Thoracic aorta (tissue), 2 donors: Measurements from ENCODE around the gene CDH23. TPM values are rescaled to one million over a fixed set of nuclear protein-coding genes. Genes with fewer than 3 reads are reported as not detected.

Source experiments
- ATAC-seq: fragments of 150-250 bp; one replicate; pipeline ENCODE4 v1.8.0; 2017; ENCODE audit warnings: low read depth; ENCODE audit not compliant: insufficient number of reproducible peaks, low FRiP score
- DNase-seq: peaks from one replicate; pipeline ENCODE4 v3.0.0-alpha.2; 2020; ENCODE audit warnings: low spot score
- H3K27ac ChIP-seq, 2 donors: fragments of 200-600 bp; sonication (generic); 1 replicate in 1 of 2; 2 replicates in 1 of 2; pipeline ENCODE4 v1.5.1; 2016; ENCODE audit warnings: mild to moderate bottlenecking in 2 of 2, moderate library complexity in 2 of 2
- H3K27me3 ChIP-seq: fragments of 200-600 bp; sonication (generic); replicated peaks from 2 replicates; pipeline ENCODE4 v1.6.0; 2016; ENCODE audit warnings: mild to moderate bottlenecking; ENCODE audit not compliant: insufficient read depth
- H3K36me3 ChIP-seq: fragments of 200-600 bp; sonication (generic); one replicate; pipeline ENCODE4 v1.5.1; 2016
- H3K4me1 ChIP-seq, 2 donors: fragments of 200-600 bp; sonication (generic); 1 replicate in 1 of 2; 2 replicates in 1 of 2; pipeline versions ENCODE4 v1.5.1 to v1.6.0; 2016; ENCODE audit warnings: low read depth in 2 of 2, mild to moderate bottlenecking in 1 of 2; ENCODE audit not compliant: control insufficient read depth in 1 of 2
- H3K4me3 ChIP-seq: fragments of 200-600 bp; sonication (generic); 2 replicates; pipeline ENCODE4 v1.5.1; 2016; ENCODE audit warnings: mild to moderate bottlenecking
- H3K9me3 ChIP-seq: fragments of 200-600 bp; sonication (generic); 2 replicates; pipeline ENCODE4 v1.5.1; 2016
- total RNA-seq, 2 donors: library from RNA; depleted of rRNA; stranded (reverse); fragments of >200 nt; gene quantifications; one replicate each; pipeline versions ENCODE4 v1.1.0 to v1.2.3, GENCODE V29; 2016
- TF ChIP-seq, protein P1 (sequence below): fragments of 200-600 bp; sonication (generic); IDR thresholded peaks from one replicate; pipeline ENCODE4 v1.5.1; 2019; ENCODE audit warnings: antibody characterized with exemption

Gene CDH23
- total RNA-seq, 2 donors from 2014 or later: 10.6 to 10.8 TPM

DNA sequence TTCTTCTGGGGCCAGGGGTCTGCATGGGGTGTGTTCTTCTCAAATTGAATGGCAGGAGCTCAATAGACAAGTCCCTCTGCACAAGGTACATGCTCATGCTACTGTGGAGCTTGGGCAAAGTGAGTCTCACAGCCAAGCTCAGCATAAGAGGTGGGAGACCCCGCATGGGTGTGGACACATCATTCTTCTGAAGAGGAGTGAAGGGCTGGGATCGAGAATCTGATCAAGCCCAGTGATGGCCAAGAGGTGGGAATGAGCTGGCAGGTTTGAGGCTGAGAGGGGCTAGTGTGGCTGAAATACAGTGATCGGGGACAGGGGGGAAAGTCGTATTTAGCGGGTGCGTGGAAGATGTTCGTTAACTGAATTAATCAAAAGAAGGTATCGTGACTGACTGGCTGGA lies 32.6 kb downstream of the CDH23 start:
- ATAC-seq (no peak), DNase-seq (no peak)
- Histone ChIP-seq H3K27me3 (no peaks in the 10 kb centered on the region), H3K36me3 (no peaks in the 10 kb centered on the region), H3K9me3 (no peaks in the 10 kb centered on the region), H3K27ac (no peak overlapping the region), H3K4me1 (no peaks in the 10 kb centered on the region), H3K4me3 (no peak overlapping the region)
- TF ChIP-seq, protein P1, sequence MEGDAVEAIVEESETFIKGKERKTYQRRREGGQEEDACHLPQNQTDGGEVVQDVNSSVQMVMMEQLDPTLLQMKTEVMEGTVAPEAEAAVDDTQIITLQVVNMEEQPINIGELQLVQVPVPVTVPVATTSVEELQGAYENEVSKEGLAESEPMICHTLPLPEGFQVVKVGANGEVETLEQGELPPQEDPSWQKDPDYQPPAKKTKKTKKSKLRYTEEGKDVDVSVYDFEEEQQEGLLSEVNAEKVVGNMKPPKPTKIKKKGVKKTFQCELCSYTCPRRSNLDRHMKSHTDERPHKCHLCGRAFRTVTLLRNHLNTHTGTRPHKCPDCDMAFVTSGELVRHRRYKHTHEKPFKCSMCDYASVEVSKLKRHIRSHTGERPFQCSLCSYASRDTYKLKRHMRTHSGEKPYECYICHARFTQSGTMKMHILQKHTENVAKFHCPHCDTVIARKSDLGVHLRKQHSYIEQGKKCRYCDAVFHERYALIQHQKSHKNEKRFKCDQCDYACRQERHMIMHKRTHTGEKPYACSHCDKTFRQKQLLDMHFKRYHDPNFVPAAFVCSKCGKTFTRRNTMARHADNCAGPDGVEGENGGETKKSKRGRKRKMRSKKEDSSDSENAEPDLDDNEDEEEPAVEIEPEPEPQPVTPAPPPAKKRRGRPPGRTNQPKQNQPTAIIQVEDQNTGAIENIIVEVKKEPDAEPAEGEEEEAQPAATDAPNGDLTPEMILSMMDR: no peak

DNA sequence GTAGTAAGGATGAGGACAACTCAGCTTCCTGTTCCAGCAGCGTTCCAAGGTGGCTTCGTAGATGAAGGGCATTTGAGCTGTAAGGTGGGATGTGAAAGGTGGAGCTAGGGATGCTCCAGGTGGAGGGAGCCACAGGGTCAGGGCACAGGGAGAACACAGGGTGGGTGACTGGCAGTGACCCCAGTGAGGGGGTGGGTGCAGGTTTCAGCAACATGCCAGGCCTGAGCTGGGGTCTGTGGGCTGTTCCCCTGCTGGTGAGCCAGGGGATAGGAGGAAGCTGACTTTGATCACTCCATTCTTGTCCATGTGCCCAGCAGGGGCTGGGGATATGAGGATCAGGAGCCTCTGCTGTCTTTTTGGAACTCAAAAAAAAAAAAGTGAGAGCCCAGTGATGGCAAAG lies 33.2 kb downstream of the CDH23 start:
- TF ChIP-seq, protein P1: no peak
- no peaks in the 10 kb centered on the region for H3K27me3 ChIP-seq
- no peaks in the 10 kb centered on the region for H3K4me1 ChIP-seq
- H3K27ac ChIP-seq: no peak overlapping the region
- ATAC-seq (no peak), DNase-seq (no peak)
- H3K36me3 ChIP-seq: no peaks in the 10 kb centered on the region
- no peak overlapping the region for H3K4me3 ChIP-seq
- no peaks in the 10 kb centered on the region for H3K9me3 ChIP-seq

DNA sequence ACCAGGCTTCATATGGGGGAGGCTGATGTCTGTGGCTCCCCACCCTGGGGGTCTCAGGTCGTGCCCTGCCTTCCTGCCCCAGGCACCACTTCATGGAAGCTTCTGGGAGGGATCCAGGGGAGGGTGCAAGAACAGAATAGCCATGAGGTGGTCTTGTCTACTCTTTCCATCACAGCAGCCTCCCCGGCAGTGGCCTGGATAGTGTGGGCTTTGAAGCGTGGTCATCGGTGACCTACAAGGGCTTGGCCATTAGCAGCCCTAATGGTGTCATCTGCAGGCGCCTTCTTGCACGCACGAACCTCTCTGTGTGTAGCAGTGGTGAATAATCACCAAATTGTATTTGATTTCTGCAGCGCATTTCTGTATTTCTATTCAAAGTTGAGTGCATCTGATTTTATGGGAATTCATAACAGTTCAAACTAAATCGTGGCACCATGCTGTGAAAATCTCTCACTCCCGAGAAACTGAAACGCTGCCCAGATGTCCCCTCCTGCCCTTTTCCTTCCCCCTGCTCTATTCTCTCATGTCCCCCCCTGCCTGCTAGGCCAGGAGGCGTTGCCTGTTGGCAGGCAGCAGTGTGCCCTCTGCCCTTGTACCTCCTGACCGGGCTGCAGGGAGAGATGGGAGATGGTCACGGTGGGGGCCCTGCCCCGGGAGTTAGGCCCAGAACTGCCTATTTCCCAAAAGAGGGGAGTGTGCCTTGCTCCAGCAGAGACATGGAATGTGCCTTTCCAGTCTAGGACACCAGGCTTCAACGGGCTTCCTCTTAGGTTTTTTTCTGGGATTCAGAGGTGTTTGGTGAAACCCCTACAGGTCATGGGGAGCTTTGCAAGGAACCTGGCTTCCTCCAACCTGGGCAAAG lies 34.8 kb downstream of the CDH23 start:
- H3K4me1 ChIP-seq: no peaks in the 10 kb centered on the region
- ATAC-seq: no peak
- no peak for DNase-seq
- no peaks in the 10 kb centered on the region for H3K27me3 ChIP-seq
- no peak overlapping the region for H3K27ac ChIP-seq
- H3K9me3 ChIP-seq: no peaks in the 10 kb centered on the region
- H3K4me3 ChIP-seq: no peak overlapping the region
- TF ChIP-seq, protein P1: no peak
- H3K36me3 ChIP-seq: no peaks in the 10 kb centered on the region

DNA sequence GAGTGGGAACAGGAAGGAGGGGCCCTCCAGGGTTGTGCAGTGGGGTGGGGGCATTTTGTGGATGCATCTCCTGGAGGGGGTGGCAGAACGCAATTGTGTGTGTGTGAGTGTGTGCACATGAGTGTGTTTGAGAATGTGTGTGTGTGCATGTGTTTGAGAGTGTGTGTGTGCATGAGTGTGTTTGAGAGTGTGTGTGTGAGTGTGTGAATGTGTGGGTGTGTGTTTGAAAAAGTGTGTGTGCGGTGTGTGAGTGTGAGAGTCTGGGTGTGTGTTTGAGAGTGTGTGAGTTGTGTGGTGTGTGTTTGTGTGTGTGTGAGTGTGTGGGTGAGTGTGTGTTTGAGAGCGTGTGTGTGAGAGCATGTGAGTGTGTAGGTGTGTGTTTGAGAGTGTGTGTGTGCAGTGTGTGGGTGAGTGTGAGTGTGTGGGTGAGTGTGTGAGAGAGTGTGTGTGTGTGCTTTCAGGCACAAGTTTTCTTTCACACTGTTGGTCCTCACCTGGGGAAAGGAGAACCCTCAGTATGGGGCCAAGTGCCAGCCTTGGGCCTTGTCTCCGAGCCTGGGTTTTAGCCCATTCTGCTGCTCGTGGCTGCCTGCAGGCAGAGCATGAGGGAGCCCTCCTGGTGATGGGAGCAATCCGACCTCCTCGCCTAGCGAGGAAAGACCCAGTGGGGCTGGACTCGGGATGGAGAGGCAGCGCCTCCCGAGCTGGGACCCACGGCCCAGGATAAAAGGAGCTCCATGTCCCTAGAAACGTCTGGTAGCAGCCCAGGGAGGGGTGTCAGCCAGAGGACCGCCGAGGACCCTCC lies 35.6 kb downstream of the CDH23 start:
- ATAC-seq: no peak
- Histone ChIP-seq H3K4me3 (no peak overlapping the region), H3K9me3 (no peaks in the 10 kb centered on the region), H3K27ac (no peak overlapping the region), H3K36me3 (no peaks in the 10 kb centered on the region), H3K27me3 (no peaks in the 10 kb centered on the region), H3K4me1 (no peaks in the 10 kb centered on the region)
- TF ChIP-seq, protein P1: no peak
- DNase-seq: no peak
